Karpas-422 (cell line): ENCODE measurements around the gene ABHD11. TPM values are rescaled to one million over a fixed set of nuclear protein-coding genes. Genes with fewer than 3 reads are reported as not detected.
"Not testable (repeated sequence)": the region's sequence is repeated elsewhere in the genome, so short reads cannot be mapped to it uniquely, and the experiment has no call there.

Experiments used
- DNase-seq: peaks from one replicate; pipeline ENCODE4 v3.0.0-alpha.2; 2015
- H2AFZ ChIP-seq: fragments of 200-600 bp; sonication (generic); 2 replicates; pipeline ENCODE4 v1.6.1; 2014; ENCODE audit warnings: antibody characterized with exemption, low read length, mixed read lengths
- H3K27ac ChIP-seq: fragments of 200-600 bp; sonication (generic); 2 replicates; pipeline ENCODE4 v1.5.1; 2014; ENCODE audit warnings: mild to moderate bottlenecking, low read length, moderate library complexity
- H3K27me3 ChIP-seq: fragments of 200-600 bp; sonication (generic); 2 replicates; pipeline ENCODE4 v1.6.1; 2014; ENCODE audit warnings: low read length, mixed read lengths
- H3K36me3 ChIP-seq: fragments of 200-600 bp; sonication (generic); 2 replicates; pipeline ENCODE4 v1.6.1; 2014; ENCODE audit warnings: low read length, mixed read lengths; ENCODE audit not compliant: insufficient read depth
- H3K4me1 ChIP-seq: fragments of 200-600 bp; sonication (generic); 2 replicates; pipeline ENCODE4 v1.6.1; 2014; ENCODE audit warnings: mild to moderate bottlenecking, low read length, mixed read lengths
- H3K4me2 ChIP-seq: fragments of 200-600 bp; sonication (generic); 2 replicates; pipeline ENCODE4 v1.6.1; 2014; ENCODE audit warnings: low read length, low read depth, mild to moderate bottlenecking; ENCODE audit not compliant: poor library complexity, severe bottlenecking
- H3K4me3 ChIP-seq: fragments of 200-600 bp; sonication (generic); 2 replicates; pipeline ENCODE4 v1.5.1; 2014; ENCODE audit warnings: mild to moderate bottlenecking, antibody characterized with exemption, low read length, mixed read lengths
- H3K79me2 ChIP-seq: fragments of 200-600 bp; sonication (generic); 2 replicates; pipeline ENCODE4 v1.6.1; 2014; ENCODE audit warnings: mild to moderate bottlenecking, low read length, mixed read lengths
- H3K9ac ChIP-seq: fragments of 200-600 bp; sonication (generic); 2 replicates; pipeline ENCODE4 v1.6.0; 2014; ENCODE audit warnings: low read length
- H3K9me2 ChIP-seq: fragments of 200-600 bp; sonication (generic), shearing (Covaris generic); replicated peaks from 2 replicates; pipeline ENCODE4 v1.6.0; 2014; ENCODE audit warnings: mild to moderate bottlenecking, low read length, moderate library complexity; ENCODE audit not compliant: insufficient read depth
- H3K9me3 ChIP-seq: fragments of 300-700, 200-600 bp; sonication (generic); 2 replicates; pipeline ENCODE4 v1.6.1; 2014; ENCODE audit warnings: low read length, mixed read lengths
- H4K20me1 ChIP-seq: fragments of 200-600 bp; sonication (generic); 2 replicates; pipeline ENCODE4 v1.6.1; 2014; ENCODE audit warnings: mild to moderate bottlenecking, antibody characterized with exemption, low read length, low read depth; ENCODE audit not compliant: insufficient read depth
- total RNA-seq: library from RNA; depleted of rRNA; stranded (reverse); fragments of >200 nt; shearing (Covaris generic); gene quantifications from 2 replicates; pipeline ENCODE4 v1.2.3, GENCODE V29; 2014; ENCODE audit warnings: low replicate concordance; rRNA removed

ABHD11 gene, protein sequence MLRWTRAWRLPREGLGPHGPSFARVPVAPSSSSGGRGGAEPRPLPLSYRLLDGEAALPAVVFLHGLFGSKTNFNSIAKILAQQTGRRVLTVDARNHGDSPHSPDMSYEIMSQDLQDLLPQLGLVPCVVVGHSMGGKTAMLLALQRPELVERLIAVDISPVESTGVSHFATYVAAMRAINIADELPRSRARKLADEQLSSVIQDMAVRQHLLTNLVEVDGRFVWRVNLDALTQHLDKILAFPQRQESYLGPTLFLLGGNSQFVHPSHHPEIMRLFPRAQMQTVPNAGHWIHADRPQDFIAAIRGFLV
- total RNA-seq, result 14.3 and 18.3 TPM in 2 replicates

GRCh38 chr7:73738612-73739386 lies at the start of gene ABHD11:
TSS of gene ABHD11 (minus strand) at chr7:73738802. CDS start at chr7:73738770, 32 bp downstream.
- peak within 1 kb of the TSS; percentile 77 for H3K4me3 ChIP-seq

GRCh38 chr7:73787786-73788048 lies 49.1 kb upstream of the ABHD11 start:
- H3K36me3 ChIP-seq, H3K79me2 ChIP-seq, H4K20me1 ChIP-seq, H3K9me2 ChIP-seq, H3K4me3 ChIP-seq, H2AFZ ChIP-seq, H3K27me3 ChIP-seq, H3K9ac ChIP-seq, H3K4me2 ChIP-seq, H3K4me1 ChIP-seq, H3K27ac ChIP-seq, DNase-seq, H3K9me3 ChIP-seq: not testable (repeated sequence)

More at GRCh38 chr7:73738612-73739386, at the start of gene ABHD11:
- Histone ChIP-seq H3K36me3 (no peaks in the 10 kb centered on the region), H3K4me2 (peak within 1 kb of the TSS; percentile 82), H4K20me1 (peaks cover 10% of the 10 kb centered on the region), H3K9me3 (no peaks in the 10 kb centered on the region), H3K9me2 (no peaks in the 10 kb centered on the region), H3K27me3 (no peaks in the 10 kb centered on the region), H2AFZ (peak within 1 kb of the TSS; percentile 95), H3K9ac (peak within 1 kb of the TSS; percentile 85), H3K4me1 (peaks cover 21% of the 10 kb centered on the region), H3K79me2 (peaks cover 10% of the 10 kb centered on the region), H3K27ac (peak within 1 kb of the TSS; percentile 76)
- peak; percentile 99 for DNase-seq

DNA sequence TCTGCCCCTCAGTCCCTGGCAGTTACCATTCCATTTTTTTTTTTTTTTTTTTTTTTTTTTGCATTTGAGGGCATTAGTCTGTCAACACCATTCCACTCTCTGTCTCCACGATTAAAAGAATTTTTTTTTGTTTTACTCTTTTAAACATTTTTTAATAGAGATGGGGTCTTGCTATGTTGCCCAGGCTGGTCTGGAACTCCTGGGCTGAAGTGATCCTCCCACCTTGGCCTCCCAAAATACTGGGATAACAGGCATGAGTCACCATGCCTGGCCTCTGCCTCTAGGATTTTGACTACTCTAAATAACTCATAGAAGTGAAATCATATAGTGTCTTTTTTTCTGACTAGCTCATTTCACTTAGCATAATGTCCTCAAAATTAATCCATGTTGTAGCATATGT lies 48.0 kb upstream of the ABHD11 start:
- H2AFZ ChIP-seq, result no peak overlapping the region
- H3K36me3 ChIP-seq, result no peaks in the 10 kb centered on the region
- H3K9me3 ChIP-seq, result no peaks in the 10 kb centered on the region
- no peaks in the 10 kb centered on the region for H3K79me2 ChIP-seq
- no peak for DNase-seq
- no peaks in the 10 kb centered on the region for H3K9me2 ChIP-seq
- H3K4me1 ChIP-seq, result no peaks in the 10 kb centered on the region
- H3K4me2 ChIP-seq, result no peak overlapping the region
- no peaks in the 10 kb centered on the region for H4K20me1 ChIP-seq
- no peak overlapping the region for H3K4me3 ChIP-seq
- H3K27me3 ChIP-seq, result no peaks in the 10 kb centered on the region
- no peak overlapping the region for H3K27ac ChIP-seq
- H3K9ac ChIP-seq, result no peak overlapping the region

- H3K9me3 ChIP-seq, result no peaks in the 10 kb centered on the region
- no peak overlapping the region for H2AFZ ChIP-seq
- no peak overlapping the region for H3K27ac ChIP-seq
- H3K36me3 ChIP-seq, result no peaks in the 10 kb centered on the region
- H3K9me2 ChIP-seq, result no peaks in the 10 kb centered on the region
- no peak overlapping the region for H3K4me3 ChIP-seq
- DNase-seq, result no peak
- H3K27me3 ChIP-seq, result no peaks in the 10 kb centered on the region
- no peaks in the 10 kb centered on the region for H4K20me1 ChIP-seq
- no peak overlapping the region for H3K4me2 ChIP-seq
- H3K79me2 ChIP-seq, result no peaks in the 10 kb centered on the region
- no peak overlapping the region for H3K9ac ChIP-seq
- no peaks in the 10 kb centered on the region; the same call in 1 of the 2 replicates for H3K4me1 ChIP-seq
These were observed 40.9 kb upstream of the ABHD11 start for GRCh38 chr7:73779517-73779916.

DNA sequence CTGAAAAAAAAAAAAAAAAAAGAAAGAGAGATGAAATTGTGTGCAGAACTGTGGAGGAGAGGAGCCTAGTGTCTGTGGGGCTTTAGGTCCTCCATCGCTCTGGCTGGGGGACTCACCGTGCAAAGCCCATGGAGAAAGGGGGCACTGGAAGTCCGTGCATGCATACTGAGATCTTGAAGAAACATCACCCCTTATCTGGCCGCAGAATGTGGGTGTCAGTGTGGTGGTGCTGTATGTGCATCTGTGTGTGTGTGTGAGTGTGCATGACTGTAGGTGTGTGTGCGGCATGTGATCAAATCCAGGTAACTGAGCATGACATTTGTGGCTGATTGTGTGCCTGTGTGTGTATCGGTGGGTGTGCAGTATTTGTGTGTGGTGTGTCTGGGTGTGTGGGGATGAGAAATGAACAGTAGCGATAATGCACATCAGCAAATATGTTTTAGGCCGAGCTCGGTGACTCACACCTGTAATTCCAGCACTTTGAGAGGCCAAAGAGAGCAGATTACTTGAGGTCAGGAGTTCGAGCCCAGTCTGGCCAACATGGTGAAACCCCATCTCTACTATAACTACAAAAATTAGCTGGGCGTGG lies 40.3 kb upstream of the ABHD11 start:
- DNase-seq, result no peak
- Histone ChIP-seq H3K27ac (no peak overlapping the region), H3K9me2 (no peaks in the 10 kb centered on the region), H3K79me2 (no peaks in the 10 kb centered on the region), H3K9me3 (no peaks in the 10 kb centered on the region), H3K4me2 (no peak overlapping the region), H3K4me3 (no peak overlapping the region), H4K20me1 (no peaks in the 10 kb centered on the region), H3K9ac (no peak overlapping the region), H2AFZ (no peak overlapping the region), H3K36me3 (no peaks in the 10 kb centered on the region), H3K27me3 (no peaks in the 10 kb centered on the region), H3K4me1 (no peaks in the 10 kb centered on the region; the same call in 1 of the 2 replicates)

GRCh38 chr7:73774923-73775322 lies 36.3 kb upstream of the ABHD11 start:
- H3K4me2 ChIP-seq, result no peak overlapping the region
- no peak overlapping the region for H2AFZ ChIP-seq
- no peak overlapping the region for H3K9ac ChIP-seq
- H3K36me3 ChIP-seq, result no peaks in the 10 kb centered on the region
- no peak overlapping the region for H3K4me3 ChIP-seq
- H3K79me2 ChIP-seq, result no peaks in the 10 kb centered on the region
- no peaks in the 10 kb centered on the region for H3K27me3 ChIP-seq
- no peak for DNase-seq
- H3K9me3 ChIP-seq, result no peaks in the 10 kb centered on the region
- H3K4me1 ChIP-seq, result no peaks in the 10 kb centered on the region; the same call in 1 of the 2 replicates
- no peak overlapping the region for H3K27ac ChIP-seq
- H4K20me1 ChIP-seq, result no peaks in the 10 kb centered on the region
- no peaks in the 10 kb centered on the region for H3K9me2 ChIP-seq

DNA sequence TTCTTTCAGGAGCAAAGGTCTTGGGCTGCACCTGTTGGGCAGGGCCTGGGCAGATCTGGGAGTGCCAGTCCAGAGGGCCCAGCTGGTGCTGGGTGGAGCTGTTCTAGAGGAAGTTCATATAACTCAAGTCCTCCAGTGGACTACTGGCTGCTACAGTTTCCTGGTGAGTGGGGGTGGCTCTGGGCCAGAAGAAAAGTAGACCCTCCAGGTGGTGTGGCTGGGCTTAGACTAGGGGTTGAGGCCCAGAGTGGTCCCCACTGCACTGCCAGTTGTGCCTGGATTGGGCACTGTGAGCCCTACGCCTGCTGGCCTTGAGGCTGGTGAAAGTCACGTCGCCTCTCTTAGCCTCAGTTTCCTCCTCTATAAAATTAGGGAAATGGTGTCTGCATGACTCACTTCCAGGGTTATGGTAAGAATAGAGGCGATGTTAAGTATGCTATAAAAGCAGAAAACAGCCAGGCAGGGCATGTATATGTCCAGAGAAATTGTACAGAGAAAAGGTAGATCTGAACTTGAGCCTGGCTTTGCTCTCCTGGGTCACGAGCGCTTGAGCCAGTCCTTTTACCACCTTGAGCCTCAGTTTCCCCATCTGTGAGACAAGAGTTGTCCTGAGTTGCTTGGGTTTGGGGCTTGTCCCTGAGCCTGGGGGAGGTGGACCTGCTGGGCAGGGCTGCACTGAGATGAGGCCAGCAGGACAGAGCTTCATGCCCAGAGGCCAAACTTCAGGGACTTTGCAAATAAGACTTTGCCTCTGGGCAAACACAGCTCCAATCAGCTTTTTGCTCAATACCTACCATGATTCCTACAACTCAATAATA lies 35.3 kb upstream of the ABHD11 start:
- Histone ChIP-seq H3K4me2 (no peak overlapping the region), H3K36me3 (no peaks in the 10 kb centered on the region)

More for the DNA sequence above, 35.3 kb upstream of the ABHD11 start:
- no peaks in the 10 kb centered on the region for H3K9me2 ChIP-seq
- no peak overlapping the region for H3K9ac ChIP-seq
- no peaks in the 10 kb centered on the region for H3K27me3 ChIP-seq
- H3K79me2 ChIP-seq, result no peaks in the 10 kb centered on the region
- H3K9me3 ChIP-seq, result no peaks in the 10 kb centered on the region
- H3K4me3 ChIP-seq, result no peak overlapping the region
- H4K20me1 ChIP-seq, result no peaks in the 10 kb centered on the region
- no peak for DNase-seq
- H2AFZ ChIP-seq, result no peak overlapping the region
- H3K4me1 ChIP-seq, result no peaks in the 10 kb centered on the region; the same call in 1 of the 2 replicates
- no peak overlapping the region for H3K27ac ChIP-seq
